ENCODE data around the gene KRT76.

DNA sequence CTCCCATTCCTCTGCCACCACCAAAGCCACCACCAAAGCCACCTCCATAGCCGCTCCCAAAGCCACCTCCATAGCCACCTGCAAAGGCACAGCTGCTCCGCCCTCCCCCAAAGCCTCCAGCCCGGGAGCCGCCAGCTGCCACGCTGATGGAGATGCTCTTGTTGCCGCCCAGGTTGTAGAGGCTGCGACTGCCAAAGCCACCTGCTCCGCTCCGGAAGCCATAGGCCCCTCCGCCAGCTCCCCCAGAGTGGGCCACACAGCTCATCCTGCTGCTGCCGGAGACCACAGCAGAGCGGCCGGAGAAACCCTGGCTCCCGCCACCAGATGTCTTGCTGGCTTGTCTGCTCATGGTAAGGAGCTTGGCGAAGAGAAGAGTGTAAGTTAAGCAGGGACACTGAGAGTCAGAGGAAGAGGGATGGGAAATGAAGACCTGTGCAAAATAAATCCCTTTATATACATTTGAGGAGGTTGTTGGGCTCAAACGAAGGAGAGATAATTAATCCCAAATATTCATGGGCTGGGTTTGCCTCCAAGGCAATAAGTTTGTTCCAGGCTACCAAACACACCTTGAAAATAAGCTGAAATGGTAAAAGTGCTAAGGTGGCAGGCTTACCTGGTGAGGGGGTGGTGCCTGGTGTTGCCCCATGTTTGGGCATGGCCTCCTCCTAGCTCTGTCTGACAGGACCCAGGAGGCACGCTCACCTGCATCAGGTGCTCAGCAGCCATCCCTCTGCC is 18.7 kb upstream of the KRT76 start, which contains the start of gene KRT3:
- TF ChIP-seq TAF1 (IDR thresholded peaks at IDR 0.05; ENCODE audit: low read depth), result no peak
- TF ChIP-seq, protein P1, sequence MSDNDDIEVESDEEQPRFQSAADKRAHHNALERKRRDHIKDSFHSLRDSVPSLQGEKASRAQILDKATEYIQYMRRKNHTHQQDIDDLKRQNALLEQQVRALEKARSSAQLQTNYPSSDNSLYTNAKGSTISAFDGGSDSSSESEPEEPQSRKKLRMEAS (IDR thresholded peaks at IDR 0.05), result no peak
- TF ChIP-seq YY1 (IDR thresholded peaks at IDR 0.05; ENCODE audit: low read depth), result no peak
- no peak for TF ChIP-seq EP300 (IDR thresholded peaks at IDR 0.05; ENCODE audit: borderline replicate concordance)
- TF ChIP-seq NFIC (IDR thresholded peaks at IDR 0.05), result no peak
